SK-N-SH (cell line): ENCODE data around the gene RAMACL.

Source experiments
- CTCF ChIP-seq: fragments of 200-600 bp; sonication (generic); IDR thresholded peaks from 2 replicates; pipeline ENCODE4 v1.6.1; 2017; ENCODE audit warnings: antibody characterized with exemption, mild to moderate bottlenecking, moderate library complexity
- EP300 ChIP-seq, 2 experiments: IDR thresholded peaks; 2 replicates each; pipeline versions ENCODE4 v1.4.0 to v1.6.1; 2012; ENCODE audit warnings: borderline replicate concordance in 1 of 2, low read depth in 1 of 2, low read length in 1 of 2
- GATA2 ChIP-seq: sonication (generic); formaldehyde crosslinking; IDR thresholded peaks from 2 replicates; pipeline ENCODE4 v1.5.0; 2020; ENCODE audit warnings: mild to moderate bottlenecking, missing genetic modification reagents
- MAX ChIP-seq: IDR thresholded peaks from 2 replicates; pipeline ENCODE4 v1.4.0; 2012; ENCODE audit warnings: low read depth
- RAD21 ChIP-seq: IDR thresholded peaks from 2 replicates; pipeline ENCODE4 v1.6.1; 2012; ENCODE audit warnings: mild to moderate bottlenecking, low read length
- RCOR1 ChIP-seq: fragments of 150-350 bp; IDR thresholded peaks from 2 replicates; pipeline ENCODE4 v1.6.1; 2017; ENCODE audit warnings: antibody characterized with exemption, low read length
- REST ChIP-seq: IDR thresholded peaks from 2 replicates; pipeline ENCODE4 v1.6.1; 2012; ENCODE audit warnings: mild to moderate bottlenecking, low read depth, low read length, moderate library complexity

- TF ChIP-seq RCOR1 (no peak), CTCF (no peak), REST (no peak), MAX (0 out of 2 replicates have a peak, but pooled peaks have one; percentile 16), EP300 (IDR thresholded peaks at IDR 0.05; ENCODE audit: borderline replicate concordance in 1 of 2, low read depth in 1 of 2, low read length in 1 of 2) (peak in 1 of 2 experiments; percentile 39; a peak in 1 of 4 replicates), GATA2 (peak; percentile 55; the same call in 1 of the 2 replicates), RAD21 (no peak; the same call in 1 of the 2 replicates)
Measured at GRCh38 chr6:166627875-166628801, 41.7 kb upstream of the RAMACL start.
